Osteoblast (primary cell): ENCODE data around the gene NOD1. TPM values are rescaled to one million over a fixed set of nuclear protein-coding genes. Genes with fewer than 3 reads are reported as not detected.

ENCODE experiments used
- DNase-seq: peaks from one replicate; pipeline ENCODE4 v3.0.0; 2011; ENCODE audit warnings: low spot score, mixed read lengths; ENCODE audit not compliant: insufficient read length; ENCODE audit errors: missing footprints
- H2AFZ ChIP-seq: 2 replicates; pipeline ENCODE4 v1.6.0; 2011; ENCODE audit warnings: mild to moderate bottlenecking, low read length
- H3K27ac ChIP-seq: 2 replicates; pipeline ENCODE4 v1.5.1; 2011; ENCODE audit warnings: mild to moderate bottlenecking, low read depth, low read length, moderate library complexity
- H3K27me3 ChIP-seq: 2 replicates; pipeline ENCODE4 v1.6.0; 2012; ENCODE audit warnings: mild to moderate bottlenecking, control low read depth, inconsistent platforms, low read length, moderate library complexity; ENCODE audit not compliant: insufficient read depth
- H3K36me3 ChIP-seq: 2 replicates; pipeline ENCODE4 v1.5.1; 2011; ENCODE audit warnings: mild to moderate bottlenecking, low read length, control low read depth, moderate library complexity; ENCODE audit not compliant: insufficient read depth
- H3K4me1 ChIP-seq: 2 replicates; pipeline ENCODE4 v1.5.1; 2011; ENCODE audit warnings: mild to moderate bottlenecking, low read length, control low read depth, moderate library complexity; ENCODE audit not compliant: insufficient read depth
- H3K4me2 ChIP-seq: 2 replicates; pipeline ENCODE4 v1.6.0; 2011; ENCODE audit warnings: mild to moderate bottlenecking, low read length; ENCODE audit not compliant: insufficient read depth
- H3K4me3 ChIP-seq: fragments of 200-600 bp; sonication (generic); 3 replicates; pipeline ENCODE4 v1.5.1; 2012; ENCODE audit warnings: mild to moderate bottlenecking, low read length, inconsistent platforms; ENCODE audit not compliant: insufficient read depth
- H3K79me2 ChIP-seq: 2 replicates; pipeline ENCODE4 v1.6.0; 2012; ENCODE audit warnings: mild to moderate bottlenecking, low read length, control low read depth, inconsistent platforms; ENCODE audit not compliant: insufficient read depth
- H3K9me3 ChIP-seq: 2 replicates; pipeline ENCODE4 v1.5.1; 2011; ENCODE audit warnings: low read depth, low read length, control low read depth
- H4K20me1 ChIP-seq: 2 replicates; pipeline ENCODE4 v1.6.0; 2012; ENCODE audit warnings: mild to moderate bottlenecking, low read length, control low read depth; ENCODE audit not compliant: insufficient read depth
- CTCF ChIP-seq: IDR thresholded peaks from 2 replicates; pipeline ENCODE4 v1.5.1; 2011; ENCODE audit warnings: mild to moderate bottlenecking, low read depth, low read length, moderate library complexity; ENCODE audit errors: extremely low read depth
- total RNA-seq: library from RNA; depleted of rRNA; stranded (reverse); fragments of >200 nt; gene quantifications from 2 replicates; pipeline ENCODE4 v1.2.3, GENCODE V29; 2012

The NOD1 gene
- total RNA-seq, 1 donor: 7.6 TPM

GRCh38 chr7:30411897-30412296 is 66.7 kb downstream of the NOD1 start:
- no peak overlapping the region for H3K4me3 ChIP-seq
- no peaks in the 10 kb centered on the region for H3K4me1 ChIP-seq
- no peaks in the 10 kb centered on the region for H3K27me3 ChIP-seq
- no peak overlapping the region for H3K27ac ChIP-seq
- H2AFZ ChIP-seq: no peak overlapping the region
- no peak overlapping the region for H3K4me2 ChIP-seq
- H3K36me3 ChIP-seq: no peaks in the 10 kb centered on the region
- H3K79me2 ChIP-seq: no peaks in the 10 kb centered on the region
- no peaks in the 10 kb centered on the region for H3K9me3 ChIP-seq
- no peaks in the 10 kb centered on the region for H4K20me1 ChIP-seq
- no peak for DNase-seq
- TF ChIP-seq CTCF: no peak

GRCh38 chr7:30411173-30411572 is 67.4 kb downstream of the NOD1 start:
- no peaks in the 10 kb centered on the region for H4K20me1 ChIP-seq
- no peak for TF ChIP-seq CTCF
- no peak overlapping the region for H3K4me3 ChIP-seq
- H3K27ac ChIP-seq: no peak overlapping the region
- no peaks in the 10 kb centered on the region for H3K27me3 ChIP-seq
- no peaks in the 10 kb centered on the region for H3K79me2 ChIP-seq
- no peak for DNase-seq
- H3K36me3 ChIP-seq: no peaks in the 10 kb centered on the region
- H3K4me1 ChIP-seq: no peaks in the 10 kb centered on the region
- no peaks in the 10 kb centered on the region for H3K9me3 ChIP-seq
- H3K4me2 ChIP-seq: no peak overlapping the region
- H2AFZ ChIP-seq: no peak overlapping the region

- no peak for DNase-seq
- no peak overlapping the region for H3K27ac ChIP-seq
Observed at GRCh38 chr7:30406664-30407425, 71.7 kb downstream of the NOD1 start.

More at GRCh38 chr7:30406664-30407425, 71.7 kb downstream of the NOD1 start:
- Histone ChIP-seq H3K27me3 (no peaks in the 10 kb centered on the region), H3K36me3 (no peaks in the 10 kb centered on the region), H3K4me3 (no peak overlapping the region), H3K4me1 (no peaks in the 10 kb centered on the region), H2AFZ (no peak overlapping the region), H3K79me2 (no peaks in the 10 kb centered on the region), H3K9me3 (no peaks in the 10 kb centered on the region), H4K20me1 (no peaks in the 10 kb centered on the region), H3K4me2 (no peak overlapping the region)
- TF ChIP-seq CTCF: no peak
